Measurements from ENCODE around the gene MYO5B. TPM values are rescaled to one million over a fixed set of nuclear protein-coding genes. Genes with fewer than 3 reads are reported as not detected.
"Not testable (repeated sequence)": the region's sequence is repeated elsewhere in the genome, so short reads cannot be mapped to it uniquely, and the experiment has no call there.

MYO5B gene
- polyA plus RNA-seq, 2 of the 4 experiments (the other 2 are of a cell fraction), result 6.4 to 18.4 TPM

DNA sequence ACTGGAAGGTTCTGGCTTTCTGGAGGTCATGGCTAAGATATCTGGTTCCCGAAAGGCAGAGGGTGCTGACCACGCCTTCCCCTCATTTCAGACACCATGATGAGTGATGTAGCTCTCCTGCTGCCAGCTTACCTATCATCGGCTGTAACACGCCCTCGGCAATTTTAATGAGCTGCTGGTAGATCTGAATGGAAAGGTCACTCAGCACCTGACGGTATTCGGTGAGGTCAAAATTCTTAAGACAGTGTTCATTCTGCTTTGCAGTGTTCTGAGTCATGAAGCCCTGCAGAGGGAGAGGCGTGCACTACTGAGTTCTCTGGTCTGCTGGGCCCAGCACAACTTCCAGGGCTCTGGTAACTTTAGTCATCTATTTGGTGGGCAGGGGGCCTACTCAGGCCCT lies 355.9 kb downstream of the MYO5B start:
- ChIA-PET POLR2A (no interaction called here), CTCF (no interaction called here)
- TF ChIP-seq RAD21 (conservative IDR thresholded peaks at IDR 0.05 in 1 of 2, IDR thresholded peaks at IDR 0.05 in 1 of 2) (no peak), POLR2AphosphoS2 (conservative IDR thresholded peaks at IDR 0.05; ENCODE audit: low read length) (no peak)
- peak; percentile 67 to 73; a peak in 4 of 6 replicates for ATAC-seq
- no peak for FAIRE-seq
- H3K9me3 ChIP-seq, result no peaks in the 10 kb centered on the region
- no peak overlapping the region for H3K4me3 ChIP-seq
- peak in 1 of 2 experiments; percentile 39 for DNase-seq (ENCODE audit: low read depth in 1 of 2, low spot score in 1 of 2)
- peak overlapping the region; percentile 50 for H3K4me2 ChIP-seq
- H3K27ac ChIP-seq, result peak overlapping the region in 1 of 2 experiments; percentile 66; a peak in 4 of 6 replicates
- 48% methylated on average over 3 of the region's 8 CpGs for WGBS (ENCODE audit: missing lambda C conversion rate)
- peaks cover 45% of the 10 kb centered on the region for H3K4me1 ChIP-seq

- Histone ChIP-seq H3K4me3 (no peak overlapping the region), H3K4me2 (peak overlapping the region; percentile 50; the same call in 2 of the 3 replicates), H3K4me1 (peaks cover 48% of the 10 kb centered on the region), H3K9me3 (no peaks in the 10 kb centered on the region), H3K27ac (peak overlapping the region in 1 of 2 experiments; percentile 66; a peak in 1 of 6 replicates)
- FAIRE-seq (no peak), DNase-seq (ENCODE audit: low read depth in 1 of 2, low spot score in 1 of 2) (no peak), ATAC-seq (no peak)
- CTCF ChIA-PET, result no interaction called here
- TF ChIP-seq MAZ (IDR thresholded peaks at IDR 0.05; ENCODE audit: borderline replicate concordance, low read depth, low read length) (no peak), HEYL (CRISPR knock-in tag; IDR thresholded peaks at IDR 0.05) (no peak), HDAC2 (IDR thresholded peaks at IDR 0.05) (no peak), FOSL2 (IDR thresholded peaks at IDR 0.05) (no peak), FOSL2 (CRISPR knock-in tag; IDR thresholded peaks at IDR 0.05) (no peak), SREBF2 (IDR thresholded peaks at IDR 0.05) (no peak), BHLHE40 (IDR thresholded peaks at IDR 0.05; ENCODE audit: low read depth, low read length) (no peak), NPAS2 (CRISPR knock-in tag; IDR thresholded peaks at IDR 0.05; ENCODE audit: borderline replicate concordance) (no peak), EHF (CRISPR knock-in tag; IDR thresholded peaks at IDR 0.05) (no peak), ZFP36 (IDR thresholded peaks at IDR 0.05; ENCODE audit: borderline replicate concordance, partially characterized antibody) (no peak), RCOR1 (IDR thresholded peaks at IDR 0.05; ENCODE audit: low read depth, low read length) (no peak), TFCP2L1 (CRISPR knock-in tag; IDR thresholded peaks at IDR 0.05) (no peak), USF2 (IDR thresholded peaks at IDR 0.05) (no peak), ZC3H11A (IDR thresholded peaks at IDR 0.05) (no peak), CHD2 (IDR thresholded peaks at IDR 0.05; ENCODE audit: low read length, partially characterized antibody) (no peak)
- TF ChIP-seq, protein P1, sequence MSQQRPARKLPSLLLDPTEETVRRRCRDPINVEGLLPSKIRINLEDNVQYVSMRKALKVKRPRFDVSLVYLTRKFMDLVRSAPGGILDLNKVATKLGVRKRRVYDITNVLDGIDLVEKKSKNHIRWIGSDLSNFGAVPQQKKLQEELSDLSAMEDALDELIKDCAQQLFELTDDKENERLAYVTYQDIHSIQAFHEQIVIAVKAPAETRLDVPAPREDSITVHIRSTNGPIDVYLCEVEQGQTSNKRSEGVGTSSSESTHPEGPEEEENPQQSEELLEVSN (IDR thresholded peaks at IDR 0.05; ENCODE audit: borderline replicate concordance, low read depth), result no peak
- 90% methylated on average over 4 of the region's 4 CpGs for WGBS (ENCODE audit: missing lambda C conversion rate)
- POLR2A ChIA-PET, result no interaction called here
These were observed 356.6 kb downstream of the MYO5B start for GRCh38 chr18:49838381-49838780.

GRCh38 chr18:49837889-49838288 lies 357.1 kb downstream of the MYO5B start:
- no peak for ATAC-seq
- Histone ChIP-seq H3K4me1 (peaks cover 48% of the 10 kb centered on the region), H3K4me2 (no peak overlapping the region), H3K4me3 (no peak overlapping the region), H3K27ac (peak overlapping the region in 1 of 2 experiments; percentile 66; a peak in 1 of 6 replicates), H3K9me3 (no peaks in the 10 kb centered on the region)
- ChIA-PET POLR2A (interaction anchor here (0.5 kb wide), 1 partner anchor 9 kb away, joined by 6 read pairs; no protein-coding TSS in a partner anchor), CTCF (interaction anchor here (0.8 to 1.0 kb wide), 2 partner anchors 13 to 20 kb away, joined by 4 to 5 read pairs; no protein-coding TSS in a partner anchor)
- TF ChIP-seq RNF2 (IDR thresholded peaks at IDR 0.05; ENCODE audit: borderline replicate concordance, low read depth) (no peak), KDM1A (IDR thresholded peaks at IDR 0.05; ENCODE audit: low read depth) (no peak), TP53 (CRISPR knock-in tag; IDR thresholded peaks at IDR 0.05) (no peak), ZC3H11A (IDR thresholded peaks at IDR 0.05) (no peak), HMGXB4 (CRISPR knock-in tag; IDR thresholded peaks at IDR 0.05; ENCODE audit: borderline replicate concordance) (no peak), JUNB (IDR thresholded peaks at IDR 0.05) (no peak), HOXA7 (CRISPR knock-in tag; IDR thresholded peaks at IDR 0.05) (no peak), ZSCAN20 (CRISPR knock-in tag; IDR thresholded peaks at IDR 0.05) (no peak), USF2 (IDR thresholded peaks at IDR 0.05) (no peak)
- DNase-seq (ENCODE audit: low read depth in 1 of 2, low spot score in 1 of 2), result no peak
- FAIRE-seq, result no peak
- 84% methylated on average over 5 of the region's 5 CpGs for WGBS (ENCODE audit: missing lambda C conversion rate)

- POLR2A ChIA-PET, result interaction anchor here (0.5 kb wide), 1 partner anchor 9 kb away, joined by 6 read pairs; no protein-coding TSS in a partner anchor
- H3K4me3 ChIP-seq; H3K9me3 ChIP-seq; H3K4me2 ChIP-seq; H3K27ac ChIP-seq; ATAC-seq; DNase-seq (ENCODE audit: low read depth in 1 of 2, low spot score in 1 of 2); FAIRE-seq: not testable (repeated sequence)
- WGBS (ENCODE audit: missing lambda C conversion rate), result 91% methylated on average over 9 of the region's 9 CpGs
- H3K4me1 ChIP-seq, result peaks cover 48% of the 10 kb centered on the region
- CTCF ChIA-PET, result interaction anchor here (0.8 to 1.0 kb wide), 2 partner anchors 13 to 21 kb away, joined by 4 to 5 read pairs; no protein-coding TSS in a partner anchor
These were observed 357.6 kb downstream of the MYO5B start for GRCh38 chr18:49837316-49837835.

Measured in A549 (cell line).